ENCODE data around the gene IFNGR1.

The IFNGR1 gene

DNA sequence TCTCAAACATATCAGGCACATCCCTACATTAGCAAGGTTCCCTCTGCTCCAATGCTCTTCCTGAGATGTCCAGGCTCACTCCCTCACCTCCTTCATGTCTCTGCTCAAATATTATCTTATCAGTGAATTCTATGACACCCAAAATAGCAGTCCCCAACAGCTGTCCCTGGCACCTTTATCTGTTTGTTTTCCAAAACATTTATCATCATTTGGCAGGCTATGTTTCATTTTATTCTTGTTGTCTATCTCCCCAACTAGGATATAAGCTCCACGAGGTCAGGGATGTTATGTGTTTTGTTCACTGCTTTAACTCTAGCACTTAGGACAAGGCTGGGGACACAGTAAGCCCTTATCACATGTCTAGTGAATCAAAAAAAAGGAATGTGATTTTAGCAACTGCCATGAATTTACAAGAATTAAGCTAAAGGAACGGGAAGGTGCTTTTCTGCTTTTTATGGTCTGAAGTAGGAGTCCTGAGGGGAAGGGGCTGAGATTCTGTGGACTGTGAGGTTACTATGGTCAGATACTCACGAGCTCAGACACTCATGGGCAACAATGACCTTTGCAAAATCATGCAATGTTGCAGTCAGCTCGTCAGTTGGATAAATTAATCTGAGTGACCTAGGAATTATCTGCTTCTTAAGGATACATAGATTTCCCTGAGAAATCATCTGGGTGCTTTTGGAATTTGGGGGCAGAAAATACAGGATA is 43.9 kb downstream of the IFNGR1 start:
- DNase-seq (ENCODE audit: low spot score) = no peak

GRCh38 chr6:137173501-137173900 is 45.7 kb downstream of the IFNGR1 start, which contains the start of gene IL22RA2:
TSS of gene IL22RA2 (minus strand) at chr6:137173644. CDS start at chr6:137161749, 11,895 bp downstream.
- no peak for DNase-seq (ENCODE audit: low spot score)

- DNase-seq (ENCODE audit: low spot score) = no peak
Observed at GRCh38 chr6:137172734-137173431, 46.3 kb downstream of the IFNGR1 start.

GRCh38 chr6:137171824-137172733 is 47.1 kb downstream of the IFNGR1 start:
- DNase-seq (ENCODE audit: low spot score) = no peak

GRCh38 chr6:137171053-137171374 is 48.2 kb downstream of the IFNGR1 start:
- DNase-seq (ENCODE audit: low spot score) = no peak

DNA sequence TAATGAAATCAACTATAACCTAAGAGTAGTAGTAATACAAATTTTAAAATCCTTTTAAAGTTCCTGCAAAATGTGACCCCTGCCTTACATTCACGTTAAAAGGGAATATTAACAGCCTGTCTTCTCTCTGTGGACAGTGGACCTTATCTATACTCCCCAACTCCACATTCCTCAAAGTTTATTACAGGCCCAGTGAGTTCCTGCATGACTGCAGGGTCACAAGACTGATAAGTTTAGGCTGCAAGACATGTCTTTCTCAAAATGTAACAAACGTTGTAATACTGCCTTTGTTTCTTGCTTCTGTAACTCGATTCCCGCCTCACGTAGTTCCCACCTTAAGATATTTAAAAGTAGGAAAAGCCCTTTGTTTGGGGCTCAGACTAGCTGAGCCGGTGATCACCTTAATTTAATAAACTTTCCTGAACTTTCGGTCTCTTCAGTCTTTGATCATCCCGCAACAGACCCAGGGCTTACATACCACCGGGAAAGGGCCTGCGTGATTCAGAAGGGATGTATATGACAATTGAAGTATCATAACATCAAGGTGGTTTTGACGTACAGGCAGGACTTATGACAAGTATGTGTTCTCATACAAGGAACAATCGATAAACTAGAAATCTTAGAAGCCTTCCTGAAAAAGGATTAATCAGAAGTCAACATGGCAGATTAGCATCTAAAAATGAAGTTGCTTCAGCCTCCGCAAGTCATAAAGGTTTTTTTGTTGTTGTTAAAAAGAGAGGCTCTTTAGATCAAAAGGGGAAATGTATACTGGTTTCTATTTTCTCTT is 48.7 kb downstream of the IFNGR1 start:
- DNase-seq (ENCODE audit: low spot score) = no peak

DNA sequence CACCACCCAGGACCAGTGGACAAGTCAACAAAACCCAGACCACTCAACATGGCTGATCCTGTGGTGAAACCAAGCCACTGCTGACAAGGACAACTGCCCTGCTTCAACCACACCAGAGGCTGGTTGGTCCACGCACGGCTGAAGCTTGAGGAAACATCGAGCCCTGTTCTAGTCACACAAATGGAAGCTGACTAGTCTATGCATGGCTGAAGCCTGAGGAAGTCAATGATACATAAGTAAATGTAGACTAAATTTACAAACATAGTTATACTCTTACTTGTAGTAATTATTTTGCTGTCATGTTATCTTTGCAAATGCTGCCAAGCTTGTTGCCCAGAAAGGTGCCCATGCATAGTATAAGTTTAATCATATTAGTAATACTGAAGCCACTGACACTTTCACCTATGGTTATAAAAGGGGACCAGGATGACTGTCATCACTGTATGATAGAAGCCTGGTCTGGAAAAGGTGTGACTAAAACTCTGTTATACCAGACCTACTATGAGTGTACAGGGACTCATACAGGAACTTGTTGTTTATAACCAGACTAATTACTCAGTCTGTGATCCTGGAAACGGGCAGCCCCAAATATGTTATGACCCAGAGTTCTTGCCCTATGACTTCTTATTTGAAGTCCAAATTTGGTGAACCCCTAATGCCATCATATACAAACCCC is 51.3 kb downstream of the IFNGR1 start:
- no peak for DNase-seq (ENCODE audit: low spot score)

- no peak for DNase-seq (ENCODE audit: low spot score)
Observed at GRCh38 chr6:137166247-137167098, 52.7 kb downstream of the IFNGR1 start.

GRCh38 chr6:137165375-137166246 is 53.6 kb downstream of the IFNGR1 start:
- DNase-seq (ENCODE audit: low spot score) = peak; percentile 41

DNA sequence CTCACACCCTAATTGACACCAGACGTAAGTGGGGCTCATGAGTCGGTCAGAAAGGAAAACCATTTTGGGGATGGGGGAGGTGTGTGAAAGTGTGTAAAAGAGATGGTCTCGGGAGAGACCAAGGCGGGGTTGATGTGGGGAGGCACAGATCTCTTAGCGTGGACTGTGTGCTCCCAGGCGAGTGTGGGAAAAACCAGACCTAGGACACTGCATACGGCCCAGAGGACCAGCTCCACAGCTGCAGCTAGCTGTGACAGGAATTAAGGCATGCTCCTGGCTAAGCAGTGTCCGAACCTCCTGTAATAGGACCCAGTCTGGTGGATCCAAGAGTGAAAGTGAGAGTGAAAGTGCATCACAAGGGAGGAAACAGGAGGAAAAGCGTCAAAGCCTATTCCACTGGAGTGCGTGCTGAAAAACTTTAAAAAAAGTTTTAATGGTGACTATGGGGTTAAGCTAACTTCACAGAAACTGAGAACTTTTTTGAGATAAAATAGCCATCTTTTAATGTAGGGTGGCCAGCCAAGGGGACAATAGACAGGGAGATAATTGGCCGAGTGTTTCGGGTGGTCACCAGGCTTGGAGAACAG is 55.4 kb downstream of the IFNGR1 start:
- no peak for DNase-seq (ENCODE audit: low spot score)

- no peak for DNase-seq (ENCODE audit: low spot score)
Observed at GRCh38 chr6:137162692-137163306, 56.4 kb downstream of the IFNGR1 start.

DNA sequence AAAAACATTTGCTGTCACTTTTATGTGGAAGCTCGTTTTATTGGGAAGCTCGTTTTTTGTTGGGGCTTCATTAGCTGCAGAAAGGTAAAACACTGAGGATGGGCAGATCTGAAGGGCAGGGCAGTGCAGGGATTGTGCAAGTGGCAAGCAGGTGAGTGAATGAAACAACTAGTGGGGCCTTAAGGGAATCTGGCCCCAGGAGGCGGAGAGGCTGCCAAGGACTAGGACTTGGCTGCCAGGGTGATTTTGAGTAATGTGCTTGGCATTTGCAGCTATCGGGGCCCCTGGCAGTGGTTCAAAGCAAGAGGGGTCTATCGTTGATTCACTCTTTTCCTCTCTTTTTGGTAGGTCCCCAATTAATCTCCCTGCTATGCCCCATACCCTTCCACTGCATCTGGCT is 57.2 kb downstream of the IFNGR1 start:
- no peak for DNase-seq (ENCODE audit: low spot score)

DNA sequence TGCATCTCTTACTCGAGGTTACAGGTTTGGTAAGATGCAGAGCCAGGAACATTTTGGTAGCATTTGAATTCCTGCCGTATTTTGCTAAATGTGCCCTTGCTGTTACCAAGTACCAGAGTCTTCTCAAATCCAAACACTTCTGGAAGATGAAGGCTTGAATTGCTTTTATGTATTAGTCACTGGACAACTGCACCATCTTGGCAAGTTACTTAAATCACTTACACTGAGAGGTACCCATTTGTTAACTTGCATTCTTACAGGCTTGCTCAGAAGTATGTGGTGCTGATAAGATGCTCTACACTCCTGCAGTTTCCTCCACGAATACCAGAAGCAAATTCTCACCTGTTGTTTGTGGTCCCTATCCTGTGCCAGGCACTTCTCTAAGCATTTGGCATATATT is 58.4 kb downstream of the IFNGR1 start:
- DNase-seq (ENCODE audit: low spot score) = no peak

DNA sequence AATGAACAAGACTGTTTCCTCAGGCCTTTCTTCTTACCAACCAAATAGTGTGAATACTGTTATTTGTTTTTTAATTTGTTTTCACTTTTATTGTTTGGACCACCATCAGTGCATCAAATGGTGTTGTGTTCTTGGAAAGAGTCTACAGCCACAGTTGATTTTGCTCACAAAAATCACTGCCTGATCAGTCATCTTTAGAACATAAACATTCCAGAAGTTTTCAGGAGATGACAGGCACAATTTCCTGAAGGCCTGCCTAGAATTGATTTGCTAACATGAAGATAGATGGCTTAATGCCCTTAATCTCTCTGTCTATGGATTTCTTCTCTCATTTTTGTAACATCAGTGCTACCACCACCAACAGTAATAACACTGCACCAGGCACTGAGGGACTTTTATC is 59.3 kb downstream of the IFNGR1 start:
- DNase-seq (ENCODE audit: low spot score) = no peak

DNA sequence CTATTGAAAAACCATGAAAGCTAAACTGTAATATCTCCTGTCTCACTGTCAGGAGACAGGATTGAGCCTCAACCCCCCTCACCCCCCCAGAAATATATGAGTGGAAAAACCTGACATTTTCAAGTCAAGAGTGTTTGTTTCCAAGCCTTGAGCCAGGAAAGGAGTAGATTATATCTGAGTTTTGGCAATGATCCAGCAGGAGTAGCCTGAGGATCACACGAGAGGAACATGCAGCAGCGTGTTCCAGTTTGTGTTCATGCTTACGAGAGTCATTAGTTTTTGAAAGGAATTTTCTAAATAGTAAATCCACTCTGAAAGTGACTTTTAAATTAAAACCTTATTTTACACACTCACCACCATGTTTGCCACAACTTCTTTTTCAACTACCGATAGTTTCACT is 61.6 kb downstream of the IFNGR1 start:
- DNase-seq (ENCODE audit: low spot score) = no peak

GRCh38 chr6:137156650-137157049 is 62.5 kb downstream of the IFNGR1 start:
- DNase-seq (ENCODE audit: low spot score) = no peak

- peak; percentile 70 for DNase-seq (ENCODE audit: low spot score)
Observed at GRCh38 chr6:137155830-137156229, 63.4 kb downstream of the IFNGR1 start.

GRCh38 chr6:137150072-137150471 is 69.1 kb downstream of the IFNGR1 start:
- no peak for DNase-seq (ENCODE audit: low spot score)

DNA sequence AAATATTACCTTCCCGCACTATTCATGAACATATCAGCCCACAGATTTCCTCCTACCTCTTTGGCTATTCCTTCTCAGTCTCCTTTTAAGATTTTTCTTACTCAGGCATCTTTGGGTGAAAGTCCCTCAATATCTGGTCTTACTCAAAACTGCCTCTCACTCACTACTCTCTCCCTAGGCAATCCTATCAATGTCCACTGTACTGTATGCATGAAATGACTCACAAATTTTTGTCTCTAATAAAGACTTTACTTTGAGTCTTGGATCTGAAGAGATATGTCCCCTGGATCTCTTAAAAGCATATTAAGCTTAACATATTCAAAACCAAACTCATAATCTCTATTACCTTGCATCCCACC is 70.2 kb downstream of the IFNGR1 start:
- DNase-seq (ENCODE audit: low spot score) = no peak

Measured in CD4-positive, alpha-beta T cell treated with Interleukin-15 for 4 hours (primary cell).